Frontal cortex (tissue), 4 donors: ENCODE data around the gene PRPS1. TPM values are rescaled to one million over a fixed set of nuclear protein-coding genes. Genes with fewer than 3 reads are reported as not detected.
"Not testable (repeated sequence)": the region's sequence is repeated elsewhere in the genome, so short reads cannot be mapped to it uniquely, and the experiment has no call there.

Source experiments
- DNase-seq, 2 donors: peaks; one replicate each; pipeline ENCODE4 v3.0.0; 2012; ENCODE audit warnings: low spot score in 2 of 2
- FAIRE-seq: peaks from 2 replicates; lab custom pipeline; 2012; peaks lifted over from hg19 to GRCh38; lab: Jason Lieb, UNC
- total RNA-seq: library from RNA; depleted of rRNA; stranded (reverse); fragments of >200 nt; gene quantifications from one replicate; pipeline ENCODE4 v1.2.3, GENCODE V29; 2014
- donor health status: control.
- donor health status: control.
- donor health status: control.

The PRPS1 gene
- total RNA-seq: 20.8 TPM

- DNase-seq (peak; percentile 48 to 67), FAIRE-seq (no peak)
Measured at GRCh38 chrX:107627838-107628661, at the start of gene PRPS1. Gene PRPS1 (plus strand): TSS chrX:107628510. CDS start chrX:107628629, 119 bp downstream.

GRCh38 chrX:107579956-107580355 lies 48.4 kb upstream of the PRPS1 start:
- no peak for FAIRE-seq

GRCh38 chrX:107581923-107582322 lies 46.4 kb upstream of the PRPS1 start:
- FAIRE-seq: no peak
- no peak for DNase-seq

More at GRCh38 chrX:107579956-107580355, 48.4 kb upstream of the PRPS1 start:
- no peak for DNase-seq

- DNase-seq (no peak), FAIRE-seq (no peak)
Measured at GRCh38 chrX:107589243-107589642, 39.1 kb upstream of the PRPS1 start.

GRCh38 chrX:107596651-107597050 lies 31.7 kb upstream of the PRPS1 start:
- DNase-seq: no peak
- no peak for FAIRE-seq

DNA sequence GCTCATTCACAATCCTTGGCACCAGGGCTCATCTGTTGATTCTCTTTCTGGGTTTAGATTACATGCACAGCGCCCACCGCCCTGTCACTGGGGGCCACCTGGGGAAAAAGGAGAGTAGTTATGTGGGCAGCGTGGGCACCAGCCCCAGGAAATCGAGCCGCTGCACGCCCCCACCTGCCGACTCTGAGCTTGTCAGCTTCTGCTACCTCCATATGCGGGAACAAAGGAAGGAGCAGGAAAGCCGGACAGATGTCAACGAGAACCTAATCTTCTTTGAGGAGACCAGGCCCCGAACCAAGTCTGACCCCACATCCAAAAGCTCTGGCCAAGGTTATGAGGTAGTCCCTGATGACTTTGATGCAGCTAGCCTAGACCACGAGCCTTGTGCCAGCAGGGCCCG lies 31.0 kb upstream of the PRPS1 start:
- FAIRE-seq (no peak), DNase-seq (no peak)

- DNase-seq (no peak), FAIRE-seq (no peak)
Measured at GRCh38 chrX:107597791-107598190, 30.5 kb upstream of the PRPS1 start.

DNA sequence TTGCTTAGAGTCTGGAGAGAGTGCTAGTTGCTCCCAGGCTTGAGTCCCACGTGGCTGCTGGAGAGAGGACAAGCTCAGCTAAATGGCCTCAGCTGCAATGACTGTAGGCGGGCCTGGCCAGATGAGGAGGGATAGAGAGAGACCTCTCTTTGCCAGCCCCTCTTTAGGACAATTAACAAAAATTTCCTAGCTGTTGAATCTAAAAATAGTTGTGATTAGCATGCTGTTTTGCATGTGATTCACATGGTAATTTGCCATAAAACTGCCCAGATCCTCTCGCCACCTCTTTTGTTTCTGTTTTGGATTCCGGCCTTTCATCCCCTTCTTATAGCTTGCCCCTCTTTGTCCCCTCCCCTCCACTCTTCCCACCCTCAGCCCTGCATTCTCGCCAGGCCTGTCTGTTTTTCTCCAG lies 28.9 kb upstream of the PRPS1 start:
- no peak for FAIRE-seq
- DNase-seq: no peak

DNA sequence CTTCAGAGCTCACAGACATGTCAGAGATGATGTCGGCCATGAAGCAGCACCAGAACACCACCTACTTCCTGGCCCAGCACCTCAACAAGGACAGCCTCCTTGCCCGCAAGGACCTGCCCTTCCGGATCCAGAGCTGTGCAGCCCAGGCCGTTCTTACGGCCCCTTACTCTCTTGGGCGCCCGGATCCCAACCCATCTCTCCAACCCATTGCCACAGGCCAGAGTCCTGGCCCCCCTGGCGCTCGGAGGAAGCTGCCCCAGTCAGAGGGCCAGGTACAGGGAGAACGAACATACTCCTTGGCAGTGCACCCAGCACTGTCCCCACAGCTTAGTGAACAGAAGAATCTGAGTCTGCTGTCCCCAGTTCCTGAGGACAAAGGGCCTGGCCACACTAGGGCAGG lies 27.9 kb upstream of the PRPS1 start:
- DNase-seq (no peak), FAIRE-seq (no peak)

- no peak for FAIRE-seq
Measured at GRCh38 chrX:107601326-107601725, 27.0 kb upstream of the PRPS1 start.

DNA sequence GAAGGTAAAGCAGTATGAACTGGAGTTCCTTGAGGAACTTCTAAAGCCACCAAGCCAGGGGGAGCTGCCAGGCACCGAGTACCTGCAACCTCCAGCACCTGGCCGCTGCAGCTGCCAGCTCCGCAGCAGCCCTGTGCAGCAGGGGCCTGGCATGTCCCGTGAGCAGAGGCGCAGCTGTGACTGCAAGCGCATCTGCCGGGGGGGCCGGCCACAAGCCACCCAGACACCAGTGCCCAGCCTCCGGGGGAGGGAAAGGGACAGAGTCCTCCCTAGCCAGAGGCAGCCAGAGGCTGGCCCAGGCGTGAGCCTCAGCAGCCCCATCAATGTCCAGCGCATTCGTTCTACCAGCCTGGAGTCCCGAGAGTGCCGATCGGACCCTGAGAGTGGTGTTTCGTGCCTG lies 26.6 kb upstream of the PRPS1 start:
- DNase-seq (no peak), FAIRE-seq (no peak)

More at GRCh38 chrX:107601326-107601725, 27.0 kb upstream of the PRPS1 start:
- no peak for DNase-seq

- FAIRE-seq: no peak
- DNase-seq: no peak
Measured at GRCh38 chrX:107602694-107603239, 25.5 kb upstream of the PRPS1 start.

DNA sequence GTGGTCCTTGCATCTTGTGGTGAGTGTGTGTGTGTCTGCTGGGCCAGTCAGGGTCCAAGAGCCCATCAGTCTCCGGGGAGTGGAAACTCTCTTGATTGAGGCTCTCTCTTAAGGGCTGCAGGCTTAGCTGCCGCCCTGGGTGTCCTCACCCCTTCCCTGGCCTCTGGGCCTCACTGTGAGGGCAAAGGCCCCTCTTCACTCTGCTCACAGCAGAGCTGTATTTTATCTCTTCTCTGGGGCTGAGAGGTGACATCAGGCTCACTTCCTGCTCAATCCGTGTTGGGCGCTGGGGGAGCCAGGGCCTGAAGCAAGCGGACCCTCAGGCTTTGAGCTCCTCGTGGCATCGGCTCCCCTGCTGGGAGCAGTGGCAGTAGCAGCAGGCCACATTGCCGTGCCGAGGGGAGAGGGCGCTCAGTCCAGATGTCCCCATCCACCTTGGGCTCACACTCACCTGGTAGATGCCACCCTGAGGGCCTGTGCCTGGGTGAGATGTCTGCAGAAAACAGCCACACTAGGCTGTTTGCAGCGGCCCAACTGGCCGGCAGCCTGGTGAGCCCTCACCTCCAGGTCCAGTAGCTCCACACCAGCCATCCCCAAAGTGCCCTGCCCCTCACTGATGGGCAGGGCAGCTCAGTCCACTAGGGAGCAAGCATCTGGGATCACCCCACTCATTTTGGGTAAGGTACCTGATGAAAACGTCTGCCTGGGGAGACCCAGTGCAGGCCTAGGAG lies 24.7 kb upstream of the PRPS1 start:
- FAIRE-seq (no peak), DNase-seq (no peak)

- DNase-seq, FAIRE-seq: not testable (repeated sequence)
Measured at GRCh38 chrX:107609061-107609460, 19.2 kb upstream of the PRPS1 start.

DNA sequence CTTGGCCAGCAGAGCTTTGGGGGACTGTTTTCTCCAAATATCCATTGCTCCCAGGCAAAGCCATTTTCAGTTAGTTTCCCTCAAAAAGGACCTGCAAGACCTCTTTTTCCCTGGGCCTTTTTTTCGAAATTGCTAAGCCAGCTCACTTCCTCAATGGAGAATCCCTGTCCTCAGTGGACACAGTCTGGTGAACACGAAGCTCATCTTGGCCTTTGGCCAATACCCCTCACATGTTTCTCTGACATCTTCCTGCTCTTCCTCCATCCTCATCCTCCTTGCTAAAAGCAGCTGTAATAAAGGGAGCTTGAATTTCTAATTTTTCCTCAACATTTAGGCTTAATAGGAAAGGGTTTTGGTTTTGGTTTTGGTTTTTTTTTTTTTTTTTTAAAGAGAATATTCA lies 17.6 kb upstream of the PRPS1 start:
- DNase-seq (no peak), FAIRE-seq (no peak)

DNA sequence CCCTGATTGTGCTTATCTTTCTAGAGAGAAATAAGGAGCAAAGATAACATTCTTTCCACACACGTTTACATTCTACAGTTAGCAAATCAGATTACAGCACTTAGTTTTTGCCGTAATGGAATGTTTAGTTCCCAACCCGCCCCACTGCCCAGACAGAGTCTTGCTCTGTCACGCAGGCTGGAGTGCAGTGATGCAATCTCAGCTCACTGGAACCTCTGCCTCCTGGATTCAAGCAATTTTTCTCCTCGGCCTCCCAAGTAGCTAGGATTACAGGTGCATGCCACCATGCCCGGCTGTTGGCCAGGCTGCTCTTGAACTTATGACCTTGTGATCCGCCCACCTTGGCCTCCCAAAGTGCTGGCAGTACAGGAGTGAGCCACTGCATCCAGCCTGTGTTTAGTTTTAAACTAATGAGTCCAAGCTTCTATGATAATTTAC lies 8.4 kb upstream of the PRPS1 start:
- DNase-seq (no peak), FAIRE-seq (no peak)

GRCh38 chrX:107624893-107625292 lies 3.4 kb upstream of the PRPS1 start:
- FAIRE-seq: no peak
- no peak for DNase-seq

DNA sequence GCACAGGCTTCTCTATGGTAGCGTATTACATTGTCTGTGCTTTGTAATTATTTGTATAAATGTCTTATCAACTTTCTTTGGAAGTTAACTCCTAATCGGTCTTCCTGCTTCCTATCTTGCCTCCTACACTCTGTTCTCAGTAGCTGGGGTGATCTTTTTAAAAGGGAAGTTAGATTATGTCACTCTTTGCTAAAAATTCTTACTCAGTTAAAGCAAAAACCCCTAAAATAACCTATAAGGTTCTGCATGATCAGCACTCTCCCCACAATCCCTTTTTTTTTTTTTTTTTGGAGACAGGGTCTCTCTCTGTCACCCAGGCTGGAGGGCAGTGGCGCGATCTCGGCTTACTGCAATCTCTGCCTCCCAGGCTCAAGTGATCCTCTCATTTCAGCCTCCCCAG lies 2.6 kb upstream of the PRPS1 start:
- no peak for FAIRE-seq
- no peak for DNase-seq

GRCh38 chrX:107626481-107626880 lies 1.8 kb upstream of the PRPS1 start:
- DNase-seq (no peak), FAIRE-seq (no peak)

DNA sequence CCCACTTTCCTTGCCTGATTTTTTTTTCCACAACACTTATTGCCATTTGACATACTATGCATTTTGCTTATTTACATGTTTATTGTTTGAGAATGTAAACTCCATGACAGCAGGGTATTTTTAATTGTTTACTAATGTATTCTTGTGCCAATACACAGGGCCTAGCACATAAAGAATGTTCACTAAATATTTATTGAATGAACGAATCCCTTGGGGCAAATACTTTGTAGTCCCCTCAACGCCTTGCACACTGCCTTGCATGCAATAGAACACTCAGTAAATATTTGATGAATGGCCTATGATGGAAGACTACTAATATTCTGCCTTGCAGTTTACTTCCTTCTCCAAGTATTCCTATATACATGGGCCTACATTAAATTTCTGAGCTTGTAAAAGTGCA lies 1.4 kb upstream of the PRPS1 start:
- FAIRE-seq: no peak

More for the DNA sequence above, 1.4 kb upstream of the PRPS1 start:
- no peak for DNase-seq
